ENCODE results near the gene LEFTY1. TPM values are rescaled to one million over a fixed set of nuclear protein-coding genes. Genes with fewer than 3 reads are reported as not detected.
A peak's percentile ranks its signal among the peaks of the same experiment; 100 is the strongest.

Gene LEFTY1
- total and polyA plus RNA-seq, 2 of the 13 experiments (the other 11 are each of a cell fraction or from before 2014, with no cell fraction given), result 0.29 to 0.79 TPM

- TF ChIP-seq ZBTB43 (CRISPR knock-in tag; conservative IDR thresholded peaks at IDR 0.05) (no peak), ZNF333 (CRISPR knock-in tag; IDR thresholded peaks at IDR 0.05; ENCODE audit: borderline replicate concordance) (no peak), ZNF496 (CRISPR knock-in tag; IDR thresholded peaks at IDR 0.05; ENCODE audit: insufficient replicate concordance) (no peak), CCDC6 (CRISPR knock-in tag; IDR thresholded peaks at IDR 0.05) (no peak), THRA (CRISPR knock-in tag; IDR thresholded peaks at IDR 0.05; ENCODE audit: borderline replicate concordance) (no peak), ZNF512B (CRISPR knock-in tag; IDR thresholded peaks at IDR 0.05; ENCODE audit: borderline replicate concordance) (no peak), ZNF12 (CRISPR knock-in tag; IDR thresholded peaks at IDR 0.05) (no peak), HNF4G (IDR thresholded peaks at IDR 0.05; ENCODE audit: borderline replicate concordance, low read depth, low read length) (peak; percentile 82), HNF4G (CRISPR knock-in tag; IDR thresholded peaks at IDR 0.05; ENCODE audit: borderline replicate concordance, low read depth) (no peak), NONO (IDR thresholded peaks at IDR 0.05) (no peak), NONO (CRISPR knock-in tag; conservative IDR thresholded peaks at IDR 0.05) (no peak), MYPOP (CRISPR knock-in tag; IDR thresholded peaks at IDR 0.05) (peak; percentile 36; the same call in 1 of the 2 replicates), AFF4 (CRISPR knock-in tag; IDR thresholded peaks at IDR 0.05) (no peak), ZKSCAN1 (IDR thresholded peaks at IDR 0.05; ENCODE audit: low read length) (no peak), JUNB (CRISPR knock-in tag; IDR thresholded peaks at IDR 0.05; ENCODE audit: borderline replicate concordance) (no peak), PRPF4 (IDR thresholded peaks at IDR 0.05; ENCODE audit: low read depth, low read length, poor library complexity, severe bottlenecking) (no peak)
These were observed 2.6 kb downstream of the LEFTY1 start (continued) for GRCh38 chr1:225886159-225887029.
